GM19351 (cell line): ENCODE results near the gene CSTF2T.
"Not testable (repeated sequence)": the region's sequence is repeated elsewhere in the genome, so short reads cannot be mapped to it uniquely, and the experiment has no call there.

Source experiments
- ATAC-seq: cut with Tn5 transposase; IDR thresholded peaks from one replicate; pipeline ENCODE4 v1.9.1; 2021; ENCODE audit warnings: mild to moderate bottlenecking, moderate library complexity; ENCODE audit not compliant: unreplicated experiment

CSTF2T gene

DNA sequence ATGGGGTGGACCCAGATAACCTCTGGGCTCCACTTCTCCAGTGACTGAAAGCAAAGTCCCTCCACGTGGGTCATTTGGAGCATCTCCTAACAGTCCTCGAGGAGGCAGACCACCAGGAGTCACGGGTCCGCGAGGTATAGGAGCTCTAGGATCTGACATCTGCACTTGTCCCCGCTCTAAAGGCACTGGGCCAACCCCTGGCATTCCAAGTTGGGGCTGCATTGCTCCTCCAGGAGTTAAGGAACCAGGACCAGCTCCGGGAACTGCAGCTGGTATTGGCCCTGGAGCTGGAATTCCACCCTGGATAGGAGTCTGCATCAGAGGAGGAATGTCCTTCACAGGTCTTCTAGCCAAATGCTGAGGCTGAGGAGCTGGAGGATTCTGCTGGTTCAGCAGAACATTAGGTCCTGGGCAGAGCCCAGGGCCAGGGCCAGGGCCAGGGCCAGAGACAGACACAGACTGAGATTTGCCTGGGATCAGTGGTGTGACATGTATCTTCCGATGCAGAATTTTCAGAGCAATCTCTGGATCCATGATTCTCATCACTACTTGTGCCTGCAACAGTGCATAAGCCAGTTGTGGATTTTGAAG lies 827 bp downstream of the CSTF2T start:
- no peak for ATAC-seq

GRCh38 chr10:51696251-51696650 lies 3.1 kb downstream of the CSTF2T start:
- ATAC-seq: no peak

- ATAC-seq: no peak
These were observed 5.2 kb downstream of the CSTF2T start for GRCh38 chr10:51694086-51694768.

- ATAC-seq: no peak
These were observed 8.3 kb downstream of the CSTF2T start for GRCh38 chr10:51691135-51691534.

- ATAC-seq: no peak
These were observed 9.9 kb downstream of the CSTF2T start for GRCh38 chr10:51689536-51689935.

DNA sequence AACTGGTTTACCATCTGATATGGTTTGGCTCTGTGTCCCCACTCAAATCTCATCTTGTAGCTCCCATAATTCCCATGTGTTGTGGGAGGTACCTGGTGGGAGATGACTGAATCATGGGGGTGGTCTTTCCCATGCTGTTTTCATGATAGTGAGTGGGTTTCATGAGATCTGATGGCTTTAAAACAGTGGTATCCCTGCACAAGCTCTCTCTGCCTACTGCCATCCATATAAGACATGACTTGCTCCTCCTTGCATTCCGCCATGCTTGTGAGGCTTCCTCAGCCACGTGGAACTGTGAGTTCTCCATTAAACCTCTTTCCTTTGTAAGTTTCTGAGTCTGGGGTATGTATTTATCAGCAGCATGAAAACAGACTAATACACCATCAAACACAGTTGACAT lies 10.6 kb downstream of the CSTF2T start:
- ATAC-seq: not testable (repeated sequence)

GRCh38 chr10:51687296-51687695 lies 12.1 kb downstream of the CSTF2T start:
- ATAC-seq: no peak

- ATAC-seq: no peak
These were observed 13.6 kb downstream of the CSTF2T start for GRCh38 chr10:51685768-51686167.

GRCh38 chr10:51683031-51683691 lies 16.2 kb downstream of the CSTF2T start:
- ATAC-seq: no peak

DNA sequence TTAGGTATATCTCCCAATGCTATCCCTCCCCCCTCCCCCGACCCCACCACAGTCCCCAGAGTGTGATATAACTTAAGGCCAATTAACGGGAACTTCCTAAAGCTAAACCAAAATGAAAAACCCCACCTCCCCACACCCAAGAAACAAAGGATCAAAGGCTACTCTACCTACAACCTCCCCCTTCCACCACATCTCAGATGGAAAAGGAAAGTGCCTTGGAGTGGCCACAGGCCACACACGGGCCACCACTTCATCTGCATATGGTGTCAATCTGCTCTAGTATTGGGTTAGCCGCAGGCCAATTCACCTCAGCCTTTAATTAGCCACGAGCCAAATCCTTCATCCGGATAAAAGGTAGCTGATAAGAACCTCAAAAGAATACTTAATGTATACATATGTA lies 19.6 kb downstream of the CSTF2T start:
- no peak for ATAC-seq

DNA sequence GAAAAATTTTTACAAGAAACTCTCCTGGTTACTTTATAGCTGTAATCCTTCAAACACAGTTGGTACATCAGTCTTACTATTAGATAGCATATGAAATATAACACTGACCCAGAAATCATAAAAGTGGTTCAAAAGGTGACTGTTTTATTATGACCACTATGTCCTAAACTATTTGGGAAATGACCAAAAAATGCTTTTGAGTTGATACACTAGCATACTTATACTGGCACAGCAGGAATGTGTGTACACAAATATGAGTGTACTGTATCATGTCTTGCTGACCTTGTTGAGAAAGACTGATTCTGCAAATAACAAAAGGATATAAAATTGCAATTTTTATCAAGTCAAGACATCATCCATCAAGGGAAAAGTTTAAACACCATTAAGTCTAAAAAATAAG lies 24.3 kb downstream of the CSTF2T start:
- ATAC-seq: no peak

GRCh38 chr10:51672039-51672535 lies 27.3 kb downstream of the CSTF2T start:
- no peak for ATAC-seq

DNA sequence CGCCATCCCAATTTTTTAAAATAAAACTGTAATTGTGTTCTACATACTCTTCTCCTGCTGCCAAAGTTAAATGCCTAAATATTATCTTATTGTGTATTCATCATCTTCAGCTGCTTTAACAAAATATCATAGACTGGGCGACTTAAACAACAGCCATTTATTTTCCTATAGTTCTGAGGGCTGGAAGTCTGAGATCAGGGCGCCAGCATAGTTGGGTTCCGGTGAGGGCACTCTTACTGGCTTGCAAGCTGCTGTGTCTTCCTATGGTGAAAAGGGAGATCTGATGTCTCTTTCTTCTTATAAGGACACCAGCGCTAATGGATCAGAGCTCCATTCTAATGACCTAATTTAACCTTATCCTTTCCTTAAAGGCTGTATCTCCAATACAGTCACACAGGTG lies 30.4 kb downstream of the CSTF2T start:
- ATAC-seq: no peak

GRCh38 chr10:51668336-51668689 lies 31.1 kb downstream of the CSTF2T start:
- ATAC-seq: no peak

DNA sequence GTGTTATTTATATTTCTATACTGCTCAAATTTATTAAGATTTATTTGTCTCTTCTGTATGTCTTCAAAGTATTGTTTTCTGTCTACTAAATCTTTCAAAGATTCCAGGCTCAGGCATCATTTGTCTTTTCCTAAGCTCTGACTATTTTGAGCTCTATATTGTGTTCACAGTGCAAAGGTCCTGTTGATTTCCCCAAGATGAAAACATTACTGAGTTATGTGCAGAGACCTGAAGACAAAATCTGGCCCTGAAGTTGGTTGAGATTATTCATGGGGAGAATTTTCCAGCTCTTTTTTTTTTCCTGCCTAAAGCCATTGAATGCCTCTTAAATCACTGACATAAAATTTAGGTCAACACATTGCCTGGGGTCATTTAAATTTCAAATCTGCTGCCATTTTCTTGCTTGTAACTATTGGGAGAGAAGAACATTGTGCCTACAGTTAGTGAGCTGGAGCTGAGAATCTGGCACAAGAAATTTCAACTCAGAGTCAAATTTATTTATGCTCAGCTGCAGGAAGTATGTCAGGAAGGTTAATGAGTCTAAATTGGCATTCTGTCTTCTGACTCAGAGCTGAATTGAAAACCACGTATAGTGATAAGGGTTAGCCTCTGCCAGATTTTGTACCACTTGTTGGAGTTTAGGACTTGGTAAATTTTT lies 31.6 kb downstream of the CSTF2T start:
- no peak for ATAC-seq

DNA sequence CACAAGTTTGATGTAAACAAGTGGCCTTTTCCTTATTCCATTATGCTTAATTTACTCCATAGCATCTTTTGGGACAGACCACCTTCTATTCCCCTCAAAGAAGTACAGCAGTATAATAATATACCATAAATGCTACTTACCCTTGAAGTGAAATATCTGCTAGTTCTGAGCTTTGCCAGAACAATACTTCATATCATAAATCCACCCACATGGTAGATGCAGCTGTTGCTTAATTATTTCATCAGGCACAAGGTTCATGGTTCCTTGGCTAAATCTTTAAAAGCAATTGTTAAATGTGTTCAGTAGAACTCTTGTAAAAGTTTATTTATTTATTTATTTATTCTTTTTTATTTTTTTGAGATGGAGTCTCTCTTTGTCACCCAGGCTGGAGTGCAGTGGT lies 32.9 kb downstream of the CSTF2T start:
- ATAC-seq: no peak

GRCh38 chr10:51663086-51663485 lies 36.3 kb downstream of the CSTF2T start:
- ATAC-seq: no peak

- no peak for ATAC-seq
These were observed 40.1 kb downstream of the CSTF2T start for GRCh38 chr10:51659344-51659743.

GRCh38 chr10:51658000-51658399 lies 41.4 kb downstream of the CSTF2T start:
- ATAC-seq: no peak

GRCh38 chr10:51656503-51656902 lies 42.9 kb downstream of the CSTF2T start:
- no peak for ATAC-seq

- no peak for ATAC-seq
These were observed 44.5 kb downstream of the CSTF2T start for GRCh38 chr10:51654918-51655317.

DNA sequence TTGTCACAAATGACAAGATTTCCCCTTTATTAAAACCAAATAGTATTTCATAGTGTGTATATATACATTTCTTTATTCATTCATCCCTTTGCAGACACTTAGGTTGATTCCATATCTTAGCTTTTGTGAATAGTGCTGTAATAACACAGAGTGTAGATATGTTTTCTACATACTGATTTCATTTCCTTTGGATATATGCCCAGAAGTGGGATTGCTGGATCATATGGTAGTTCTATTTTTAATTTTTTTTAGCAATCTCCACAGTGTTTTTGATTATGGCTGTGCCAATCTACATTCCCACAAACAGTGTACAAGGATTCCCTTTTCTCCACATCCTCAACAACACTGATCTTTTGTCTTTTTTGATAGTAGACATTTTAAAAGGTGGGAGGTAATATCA lies 46.4 kb downstream of the CSTF2T start:
- ATAC-seq: no peak
